Endometrium (tissue), 2 donors: ENCODE measurements around the gene NOS1AP.

Source experiments
- FAIRE-seq: peaks from 2 replicates; lab custom pipeline; 2012; peaks lifted over from hg19 to GRCh38; lab: Jason Lieb, UNC
- donor health status: control.
- donor health status: control.

The NOS1AP gene

GRCh38 chr1:162220009-162220539 is 150.6 kb downstream of the NOS1AP start:
- FAIRE-seq = no peak

GRCh38 chr1:162222014-162222413 is 152.5 kb downstream of the NOS1AP start:
- no peak for FAIRE-seq

- FAIRE-seq = no peak
Measured at GRCh38 chr1:162222730-162223129, 153.2 kb downstream of the NOS1AP start.

GRCh38 chr1:162223488-162223887 is 154.0 kb downstream of the NOS1AP start:
- FAIRE-seq = no peak

GRCh38 chr1:162224267-162224666 is 154.8 kb downstream of the NOS1AP start:
- no peak for FAIRE-seq

- no peak for FAIRE-seq
Measured at GRCh38 chr1:162228586-162228985, 159.1 kb downstream of the NOS1AP start.

- no peak for FAIRE-seq
Measured at GRCh38 chr1:162229549-162229948, 160.1 kb downstream of the NOS1AP start.

- peak; percentile 4 for FAIRE-seq
Measured at GRCh38 chr1:162230096-162230495, 160.6 kb downstream of the NOS1AP start.

- no peak for FAIRE-seq
Measured at GRCh38 chr1:162230517-162230916, 161.0 kb downstream of the NOS1AP start.

- no peak for FAIRE-seq
Measured at GRCh38 chr1:162232034-162232711, 162.7 kb downstream of the NOS1AP start.

- FAIRE-seq = no peak
Measured at GRCh38 chr1:162233066-162233465, 163.6 kb downstream of the NOS1AP start.

GRCh38 chr1:162233937-162234336 is 164.4 kb downstream of the NOS1AP start:
- no peak for FAIRE-seq

- FAIRE-seq = no peak
Measured at GRCh38 chr1:162234571-162234970, 165.1 kb downstream of the NOS1AP start.

GRCh38 chr1:162235241-162235800 is 165.8 kb downstream of the NOS1AP start:
- FAIRE-seq = no peak

- FAIRE-seq = no peak
Measured at GRCh38 chr1:162236201-162236600, 166.7 kb downstream of the NOS1AP start.

- FAIRE-seq = no peak
Measured at GRCh38 chr1:162236618-162237017, 167.1 kb downstream of the NOS1AP start.

GRCh38 chr1:162240577-162240976 is 171.1 kb downstream of the NOS1AP start:
- FAIRE-seq = no peak

- FAIRE-seq = no peak
Measured at GRCh38 chr1:162242804-162243203, 173.3 kb downstream of the NOS1AP start.

- FAIRE-seq = no peak
Measured at GRCh38 chr1:162248854-162249535, 179.5 kb downstream of the NOS1AP start.

GRCh38 chr1:162250004-162250730 is 180.7 kb downstream of the NOS1AP start:
- no peak for FAIRE-seq

GRCh38 chr1:162251102-162251501 is 181.6 kb downstream of the NOS1AP start:
- no peak for FAIRE-seq

GRCh38 chr1:162252214-162252613 is 182.7 kb downstream of the NOS1AP start:
- no peak for FAIRE-seq

- no peak for FAIRE-seq
Measured at GRCh38 chr1:162253790-162254189, 184.3 kb downstream of the NOS1AP start.
